ENCODE results near the gene TRIM25.

DNA sequence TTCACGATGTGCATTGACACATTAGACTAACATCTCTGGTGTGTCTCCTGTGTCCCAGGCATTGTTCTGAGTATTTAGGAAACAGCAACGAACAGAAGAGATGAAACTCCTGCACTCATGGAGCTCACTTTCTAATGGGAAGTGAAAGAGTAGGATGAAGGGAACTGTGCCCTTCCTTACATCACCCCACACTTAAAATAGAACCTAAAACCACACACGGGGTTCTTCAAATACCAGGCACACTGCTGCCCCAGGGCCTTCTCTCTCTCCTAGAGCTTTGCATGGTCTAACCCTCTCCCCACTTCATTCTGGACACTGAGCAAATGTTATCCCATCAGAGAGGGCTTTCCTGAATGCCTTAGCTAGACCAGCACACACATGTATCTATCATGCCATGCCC is 33.7 kb downstream of the TRIM25 start:
- TF ChIP-seq TCF12 (IDR thresholded peaks at IDR 0.05; ENCODE audit: low read depth) (no peak), EP300 (IDR thresholded peaks at IDR 0.05; ENCODE audit: borderline replicate concordance) (no peak), NFIC (IDR thresholded peaks at IDR 0.05) (no peak), CREB1 (IDR thresholded peaks at IDR 0.05; ENCODE audit: low read depth) (no peak), REST (IDR thresholded peaks at IDR 0.05; ENCODE audit: low read depth) (no peak), TAF1 (IDR thresholded peaks at IDR 0.05; ENCODE audit: low read depth) (no peak), FOXM1 (IDR thresholded peaks at IDR 0.05; ENCODE audit: borderline replicate concordance, low read depth) (no peak), CEBPB (IDR thresholded peaks at IDR 0.05) (no peak), RAD21 (IDR thresholded peaks at IDR 0.05; ENCODE audit: low read depth) (no peak)
- TF ChIP-seq, protein P1, sequence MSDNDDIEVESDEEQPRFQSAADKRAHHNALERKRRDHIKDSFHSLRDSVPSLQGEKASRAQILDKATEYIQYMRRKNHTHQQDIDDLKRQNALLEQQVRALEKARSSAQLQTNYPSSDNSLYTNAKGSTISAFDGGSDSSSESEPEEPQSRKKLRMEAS (IDR thresholded peaks at IDR 0.05) = no peak
- TF ChIP-seq, protein P2, sequence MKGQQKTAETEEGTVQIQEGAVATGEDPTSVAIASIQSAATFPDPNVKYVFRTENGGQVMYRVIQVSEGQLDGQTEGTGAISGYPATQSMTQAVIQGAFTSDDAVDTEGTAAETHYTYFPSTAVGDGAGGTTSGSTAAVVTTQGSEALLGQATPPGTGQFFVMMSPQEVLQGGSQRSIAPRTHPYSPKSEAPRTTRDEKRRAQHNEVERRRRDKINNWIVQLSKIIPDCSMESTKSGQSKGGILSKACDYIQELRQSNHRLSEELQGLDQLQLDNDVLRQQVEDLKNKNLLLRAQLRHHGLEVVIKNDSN (IDR thresholded peaks at IDR 0.05) = no peak
